Stimulated activated CD4-positive, alpha-beta T cell treated with anti-CD3 and anti-CD28 coated beads, Interleukin-1b, Interleukin-23, amount 100 ng/mL, for 1 hour (primary cell): Measurements from ENCODE around the gene UBE2Q2.
"Not testable (repeated sequence)": the region's sequence is repeated elsewhere in the genome, so short reads cannot be mapped to it uniquely, and the experiment has no call there.

Source experiments
- DNase-seq, 2 donors: peaks; one replicate each; pipeline ENCODE4 v3.0.0-alpha.2; 2020; ENCODE audit warnings: low read depth in 2 of 2

The UBE2Q2 gene

GRCh38 chr15:75823860-75824613 is 19.2 kb upstream of the UBE2Q2 start:
- no peak for DNase-seq

GRCh38 chr15:75827691-75828090 is 15.6 kb upstream of the UBE2Q2 start:
- no peak for DNase-seq

GRCh38 chr15:75828429-75828828 is 14.8 kb upstream of the UBE2Q2 start:
- DNase-seq: no peak

GRCh38 chr15:75830910-75831805 is 12.1 kb upstream of the UBE2Q2 start:
- DNase-seq: no peak

GRCh38 chr15:75831806-75832102 is 11.5 kb upstream of the UBE2Q2 start:
- no peak for DNase-seq

GRCh38 chr15:75832114-75832513 is 11.1 kb upstream of the UBE2Q2 start:
- DNase-seq: no peak

GRCh38 chr15:75834021-75834420 is 9.2 kb upstream of the UBE2Q2 start:
- no peak for DNase-seq

- DNase-seq: no peak
Observed at GRCh38 chr15:75835990-75836958, 7.0 kb upstream of the UBE2Q2 start.

- DNase-seq: peak in 1 of 2 donors; percentile 10
Observed at GRCh38 chr15:75836959-75837334, 6.3 kb upstream of the UBE2Q2 start.

GRCh38 chr15:75840659-75841058 is 2.6 kb upstream of the UBE2Q2 start:
- no peak for DNase-seq

- no peak for DNase-seq
Observed at GRCh38 chr15:75841626-75842025, 1.6 kb upstream of the UBE2Q2 start.

- DNase-seq: peak in 1 of 2 donors; percentile 23
Observed at GRCh38 chr15:75843678-75844581, 683 bp downstream of the UBE2Q2 start.

- no peak for DNase-seq
Observed at GRCh38 chr15:75844629-75845335, 1.5 kb downstream of the UBE2Q2 start.

- DNase-seq: no peak
Observed at GRCh38 chr15:75849167-75849566, 5.9 kb downstream of the UBE2Q2 start.

GRCh38 chr15:75850708-75851107 is 7.5 kb downstream of the UBE2Q2 start:
- DNase-seq: no peak

GRCh38 chr15:75851566-75851965 is 8.3 kb downstream of the UBE2Q2 start:
- not testable (repeated sequence) for DNase-seq

GRCh38 chr15:75857886-75858285 is 14.6 kb downstream of the UBE2Q2 start:
- DNase-seq: no peak

GRCh38 chr15:75861750-75862402 is 18.6 kb downstream of the UBE2Q2 start:
- DNase-seq: no peak

- no peak for DNase-seq
Observed at GRCh38 chr15:75862796-75863195, 19.5 kb downstream of the UBE2Q2 start.
